ENCODE measurements around the gene SLC26A9. TPM values are rescaled to one million over a fixed set of nuclear protein-coding genes. Genes with fewer than 3 reads are reported as not detected.

Gene SLC26A9
- total and polyA plus RNA-seq, 2 experiments from 2014 or later, result not detected

- no peak for TF ChIP-seq ZNF462 (CRISPR knock-in tag; IDR thresholded peaks at IDR 0.05)
- no peak for TF ChIP-seq EZH2 (IDR thresholded peaks at IDR 0.05; ENCODE audit: low read depth, unreplicated experiment)
- no peak for TF ChIP-seq REST (IDR thresholded peaks at IDR 0.05; ENCODE audit: unreplicated experiment)
- no peak for TF ChIP-seq JUNB (IDR thresholded peaks at IDR 0.05; ENCODE audit: unreplicated experiment)
- no peak for TF ChIP-seq ZNF331 (CRISPR knock-in tag; IDR thresholded peaks at IDR 0.05; ENCODE audit: low read depth)
- TF ChIP-seq ETS1 (IDR thresholded peaks at IDR 0.05), result no peak
Observed at GRCh38 chr1:205978676-205979075, 35.4 kb upstream of the SLC26A9 start (continued).

Measured in GM23338 (cell line).